MM.1S (cell line): Measurements from ENCODE around the gene ADRA2A.

Experiments
- EZH2 ChIP-seq: fragments of 300-600 bp; sonication (generic); optimal IDR thresholded peaks from 2 replicates; pipeline ENCODE3; 2017; ENCODE audit warnings: low read depth, mild to moderate bottlenecking, antibody characterized with exemption, low read length, mixed read lengths
- EZH2phosphoT487 ChIP-seq: fragments of 300-600 bp; sonication (generic); IDR thresholded peaks from 2 replicates; pipeline ENCODE4 v1.6.1; 2018; ENCODE audit warnings: antibody characterized with exemption, low read length
- TF ChIP-seq, protein P1 (sequence below): fragments of 300-600 bp; sonication (generic); IDR thresholded peaks from 2 replicates; pipeline ENCODE4 v1.5.1; 2016; ENCODE audit warnings: antibody characterized with exemption, low read length, mixed read lengths

DNA sequence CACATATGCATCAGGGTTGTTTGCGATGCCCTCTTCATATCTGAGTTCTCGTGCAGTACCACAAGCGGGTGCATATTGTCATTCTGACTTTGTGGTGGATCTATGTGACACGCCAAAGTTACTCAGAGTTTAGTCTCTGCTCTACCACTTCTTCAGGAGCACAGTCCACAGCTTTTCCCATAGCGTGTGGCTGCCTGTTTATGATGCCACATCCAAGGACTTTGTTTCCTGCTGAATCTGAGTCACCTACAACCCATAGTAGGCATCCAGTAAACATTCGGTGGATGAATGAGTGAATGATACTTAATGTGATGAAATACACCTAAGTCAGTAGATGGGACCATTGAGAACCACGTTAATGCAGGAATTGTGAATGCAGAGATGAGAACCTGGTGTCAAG lies 15.0 kb downstream of the ADRA2A start:
- TF ChIP-seq EZH2phosphoT487 (no peak), EZH2 (no peak)
- TF ChIP-seq, protein P1, sequence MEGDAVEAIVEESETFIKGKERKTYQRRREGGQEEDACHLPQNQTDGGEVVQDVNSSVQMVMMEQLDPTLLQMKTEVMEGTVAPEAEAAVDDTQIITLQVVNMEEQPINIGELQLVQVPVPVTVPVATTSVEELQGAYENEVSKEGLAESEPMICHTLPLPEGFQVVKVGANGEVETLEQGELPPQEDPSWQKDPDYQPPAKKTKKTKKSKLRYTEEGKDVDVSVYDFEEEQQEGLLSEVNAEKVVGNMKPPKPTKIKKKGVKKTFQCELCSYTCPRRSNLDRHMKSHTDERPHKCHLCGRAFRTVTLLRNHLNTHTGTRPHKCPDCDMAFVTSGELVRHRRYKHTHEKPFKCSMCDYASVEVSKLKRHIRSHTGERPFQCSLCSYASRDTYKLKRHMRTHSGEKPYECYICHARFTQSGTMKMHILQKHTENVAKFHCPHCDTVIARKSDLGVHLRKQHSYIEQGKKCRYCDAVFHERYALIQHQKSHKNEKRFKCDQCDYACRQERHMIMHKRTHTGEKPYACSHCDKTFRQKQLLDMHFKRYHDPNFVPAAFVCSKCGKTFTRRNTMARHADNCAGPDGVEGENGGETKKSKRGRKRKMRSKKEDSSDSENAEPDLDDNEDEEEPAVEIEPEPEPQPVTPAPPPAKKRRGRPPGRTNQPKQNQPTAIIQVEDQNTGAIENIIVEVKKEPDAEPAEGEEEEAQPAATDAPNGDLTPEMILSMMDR = no peak
